ENCODE results near the gene ETV3. TPM values are rescaled to one million over a fixed set of nuclear protein-coding genes. Genes with fewer than 3 reads are reported as not detected.

ETV3 gene
- total and polyA plus RNA-seq, 2 of the 13 experiments (the other 11 are each of a cell fraction or from before 2014, with no cell fraction given), result 4.2 to 5.8 TPM

GRCh38 chr1:157153746-157154145 is 15.6 kb upstream of the ETV3 start (continued):
- TF ChIP-seq ZXDC (CRISPR knock-in tag; IDR thresholded peaks at IDR 0.05) (no peak), ZNF7 (CRISPR knock-in tag; IDR thresholded peaks at IDR 0.05) (no peak), ZNF788 (CRISPR knock-in tag; IDR thresholded peaks at IDR 0.05; ENCODE audit: borderline replicate concordance) (no peak)

DNA sequence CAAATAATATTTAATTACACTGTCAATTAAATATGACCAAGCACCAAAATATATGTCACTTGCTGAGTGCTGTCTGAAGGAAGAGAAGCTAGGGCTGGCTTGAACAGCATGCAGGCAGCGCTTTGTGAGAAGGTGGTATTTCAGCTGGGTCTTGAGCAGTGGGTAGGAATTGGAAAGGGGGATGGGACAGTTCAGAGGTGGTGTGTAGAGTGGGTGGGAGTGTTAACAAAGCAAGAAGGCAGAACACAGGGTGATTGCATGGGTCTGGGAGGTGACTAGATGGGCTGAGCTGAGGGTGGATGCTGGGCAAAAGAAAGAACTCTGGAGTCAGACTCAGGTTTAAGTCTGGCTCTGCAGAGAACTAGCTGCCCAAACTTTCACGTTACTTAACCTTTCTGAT is 14.3 kb upstream of the ETV3 start:
- FAIRE-seq (no peak), ATAC-seq (no peak), DNase-seq (ENCODE audit: low spot score) (no peak)
- H3K79me2 ChIP-seq (ENCODE audit: insufficient read depth, low read length), result no peaks in the 10 kb centered on the region
- no peak overlapping the region for H3K4me2 ChIP-seq (ENCODE audit: low read depth, low read length)
- H3K9me3 ChIP-seq (ENCODE audit: low read length), result no peaks in the 10 kb centered on the region
- CTCF ChIA-PET (ENCODE audit: low intra/inter-chr PET ratio, low total read pairs), result no interaction called here
- 77% methylated on average over 2 of the region's 2 CpGs for WGBS (ENCODE audit: low lambda C conversion rate)
- no peak overlapping the region for H3K27ac ChIP-seq (ENCODE audit: extremely low read length, insufficient read depth, low read length)
- H3K27me3 ChIP-seq (ENCODE audit: control insufficient read depth in 1 of 2, insufficient read depth in 2 of 2, low read length in 2 of 2), result peaks cover 0 to 4% of the 10 kb centered on the region in 2 experiments; a peak in 2 of 5 replicates
- peaks cover 38% of the 10 kb centered on the region for H3K4me1 ChIP-seq (ENCODE audit: insufficient read depth, low read length)
- no peaks in the 10 kb centered on the region for H3K36me3 ChIP-seq (replicated peaks in 1 of 2; ENCODE audit: control insufficient read depth in 1 of 2, insufficient read depth in 2 of 2, low read length in 2 of 2)
- in situ Hi-C loops (cut with HindIII; ENCODE audit: extremely low pct_ligation_motif_present, low pct_unique_long_range_greater_than_20kb) (loop anchor here (5.0 kb wide), 1 partner anchor 60 kb away; no protein-coding TSS in a partner anchor), intact Hi-C loops (cut with micrococcal nuclease; ENCODE audit: unreplicated experiment) (no loop called here)
- H3K4me3 ChIP-seq (replicated peaks in 1 of 3; ENCODE audit: insufficient read depth in 1 of 3, low read depth in 2 of 3, low read length in 3 of 3), result no peak overlapping the region
- POLR2A ChIA-PET, result no interaction called here
- no peak overlapping the region for H2AFZ ChIP-seq (ENCODE audit: low read length)
- H4K20me1 ChIP-seq (ENCODE audit: insufficient read depth, low read length), result no peaks in the 10 kb centered on the region
- no TSS peak for BruUV-seq (replicated peaks)
- H3K9ac ChIP-seq (ENCODE audit: insufficient read depth, low read depth, low read length), result no peak overlapping the region
- TF ChIP-seq POLR2AphosphoS2 (IDR thresholded peaks at IDR 0.05; ENCODE audit: low read depth, low read length) (no peak), SMC3 (IDR thresholded peaks at IDR 0.05; ENCODE audit: low read length) (no peak), ZNF564 (CRISPR knock-in tag; IDR thresholded peaks at IDR 0.05) (no peak), EP300 (IDR thresholded peaks at IDR 0.05; ENCODE audit: low read depth in 2 of 2, low read length in 2 of 2) (no peak), EP300 (CRISPR knock-in tag; IDR thresholded peaks at IDR 0.05; ENCODE audit: borderline replicate concordance) (no peak), ZNF816 (CRISPR knock-in tag; IDR thresholded peaks at IDR 0.05; ENCODE audit: borderline replicate concordance) (no peak), ZNF550 (CRISPR knock-in tag; IDR thresholded peaks at IDR 0.05; ENCODE audit: borderline replicate concordance) (no peak), TRIM24 (CRISPR knock-in tag; IDR thresholded peaks at IDR 0.05) (no peak), HMGXB4 (CRISPR knock-in tag; IDR thresholded peaks at IDR 0.05; ENCODE audit: borderline replicate concordance in 1 of 2, low read depth in 1 of 2) (no peak), JUND (CRISPR knock-in tag; IDR thresholded peaks at IDR 0.05) (no peak), IRX3 (CRISPR knock-in tag; IDR thresholded peaks at IDR 0.05; ENCODE audit: borderline replicate concordance, low read depth) (no peak), ZNF776 (CRISPR knock-in tag; IDR thresholded peaks at IDR 0.05) (no peak), ZMYM3 (CRISPR knock-in tag; IDR thresholded peaks at IDR 0.05) (no peak)
- TF ChIP-seq, protein P1, sequence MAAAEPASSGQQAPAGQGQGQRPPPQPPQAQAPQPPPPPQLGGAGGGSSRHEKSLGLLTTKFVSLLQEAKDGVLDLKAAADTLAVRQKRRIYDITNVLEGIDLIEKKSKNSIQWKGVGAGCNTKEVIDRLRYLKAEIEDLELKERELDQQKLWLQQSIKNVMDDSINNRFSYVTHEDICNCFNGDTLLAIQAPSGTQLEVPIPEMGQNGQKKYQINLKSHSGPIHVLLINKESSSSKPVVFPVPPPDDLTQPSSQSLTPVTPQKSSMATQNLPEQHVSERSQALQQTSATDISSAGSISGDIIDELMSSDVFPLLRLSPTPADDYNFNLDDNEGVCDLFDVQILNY (CRISPR knock-in tag; conservative IDR thresholded peaks at IDR 0.05), result no peak
- TF ChIP-seq, protein P2, sequence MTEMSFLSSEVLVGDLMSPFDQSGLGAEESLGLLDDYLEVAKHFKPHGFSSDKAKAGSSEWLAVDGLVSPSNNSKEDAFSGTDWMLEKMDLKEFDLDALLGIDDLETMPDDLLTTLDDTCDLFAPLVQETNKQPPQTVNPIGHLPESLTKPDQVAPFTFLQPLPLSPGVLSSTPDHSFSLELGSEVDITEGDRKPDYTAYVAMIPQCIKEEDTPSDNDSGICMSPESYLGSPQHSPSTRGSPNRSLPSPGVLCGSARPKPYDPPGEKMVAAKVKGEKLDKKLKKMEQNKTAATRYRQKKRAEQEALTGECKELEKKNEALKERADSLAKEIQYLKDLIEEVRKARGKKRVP (CRISPR knock-in tag; IDR thresholded peaks at IDR 0.05), result no peak
